Endothelial cell of umbilical vein (primary cell): ENCODE results near the gene LGALS7. TPM values are rescaled to one million over a fixed set of nuclear protein-coding genes. Genes with fewer than 3 reads are reported as not detected.
"Not testable (repeated sequence)": the region's sequence is repeated elsewhere in the genome, so short reads cannot be mapped to it uniquely, and the experiment has no call there.

Experiments used
- BruUV-seq: library from RNA; stranded (reverse); fragments of 400-500 nt; replicated peaks from 2 replicates; lab custom pipeline; 2021; lab: Mats Ljungman, UMichigan
- CTCF ChIA-PET: fragments of 300-600, 350-600 bp; sonication (Branson Sonifier 250); formaldehyde crosslinking; loops from one replicate; lab custom pipeline; 2021; ENCODE audit warnings: antibody characterized with exemption, inconsistent platforms; lab: Charles Lee
- POLR2A ChIA-PET: fragments of 300-600, 350-600 bp; sonication (Branson Sonifier 250); formaldehyde crosslinking; loops from one replicate; lab custom pipeline; 2021; ENCODE audit warnings: antibody characterized with exemption, inconsistent platforms; lab: Charles Lee
- DNase-seq: peaks from one replicate; pipeline ENCODE4 v3.0.0-alpha.2; 2011; ENCODE audit warnings: low read depth, low spot score
- FAIRE-seq: peaks from 2 replicates; lab custom pipeline; 2011; peaks lifted over from hg19 to GRCh38; lab: Jason Lieb, UNC
- H2AFZ ChIP-seq: 2 replicates; pipeline ENCODE4 v1.6.0; 2012; ENCODE audit warnings: low read depth, low read length, control low read depth, inconsistent platforms
- H3K27ac ChIP-seq: 2 replicates; pipeline ENCODE4 v1.5.1; 2011; ENCODE audit warnings: low read depth, mild to moderate bottlenecking, control low read depth, low read length, moderate library complexity; ENCODE audit not compliant: insufficient read depth
- H3K27me3 ChIP-seq, 2 experiments: 2 replicates each; pipeline versions ENCODE4 v1.6.0 to v1.6.1; 2011; ENCODE audit warnings: low read length in 2 of 2, mixed read lengths in 1 of 2; ENCODE audit not compliant: control insufficient read depth in 2 of 2, insufficient read depth in 2 of 2
- H3K36me3 ChIP-seq, 2 experiments: 2 replicates in 1 of 2; 3 replicates in 1 of 2; pipeline ENCODE4 v1.5.1; 2011; ENCODE audit warnings: low read length in 2 of 2, mild to moderate bottlenecking in 1 of 2, moderate library complexity in 1 of 2; ENCODE audit not compliant: control insufficient read depth in 2 of 2, insufficient read depth in 2 of 2; ENCODE audit errors: extremely low read depth in 1 of 2
- H3K4me1 ChIP-seq: 3 replicates; pipeline ENCODE4 v1.5.1; 2011; ENCODE audit warnings: mild to moderate bottlenecking, low read length; ENCODE audit not compliant: control insufficient read depth, insufficient read depth; ENCODE audit errors: extremely low read depth
- H3K4me2 ChIP-seq: 2 replicates; pipeline ENCODE4 v1.6.1; 2011; ENCODE audit warnings: low read length, control low read depth, mixed read lengths; ENCODE audit not compliant: insufficient read depth
- H3K4me3 ChIP-seq, 3 experiments: fragments of 200-600 bp in 1 of 3; sonication (generic), shearing (Covaris generic) in 1 of 3; replicated peaks in 1 of 3; 2 replicates each; pipeline ENCODE4 v1.5.1; 2011 to 2016; ENCODE audit warnings: control low read depth in 3 of 3, low read length in 3 of 3, mild to moderate bottlenecking in 2 of 3, inconsistent platforms in 1 of 3, low read depth in 1 of 3, moderate library complexity in 1 of 3; ENCODE audit not compliant: insufficient read depth in 1 of 3
- H3K79me2 ChIP-seq: 2 replicates; pipeline ENCODE4 v1.6.0; 2012; ENCODE audit warnings: low read length, inconsistent platforms; ENCODE audit not compliant: control insufficient read depth, insufficient read depth
- H3K9ac ChIP-seq: replicated peaks from 2 replicates; pipeline ENCODE3; 2011; ENCODE audit warnings: low read length, control low read depth; ENCODE audit not compliant: insufficient read depth; ENCODE audit errors: extremely low read depth
- H3K9me1 ChIP-seq: replicated peaks from 3 replicates; pipeline ENCODE4 v1.6.0; 2011; ENCODE audit warnings: mild to moderate bottlenecking, low read length; ENCODE audit not compliant: control insufficient read depth, insufficient read depth; ENCODE audit errors: extremely low read depth
- H3K9me3 ChIP-seq: replicated peaks from 2 replicates; pipeline ENCODE4 v1.5.1; 2012; ENCODE audit warnings: low read length, inconsistent platforms; ENCODE audit not compliant: control insufficient read depth, insufficient read depth
- H4K20me1 ChIP-seq: replicated peaks from 2 replicates; pipeline ENCODE3; 2011; ENCODE audit warnings: mild to moderate bottlenecking, low read length; ENCODE audit not compliant: control insufficient read depth, insufficient read depth; ENCODE audit errors: extremely low read depth
- EZH2 ChIP-seq: IDR thresholded peaks from 2 replicates; pipeline ENCODE4 v1.6.1; 2012; ENCODE audit warnings: borderline replicate concordance, low read depth, mild to moderate bottlenecking, moderate library complexity, low read length, inconsistent platforms; ENCODE audit not compliant: severe bottlenecking
- FOS ChIP-seq: IDR thresholded peaks from 2 replicates; pipeline ENCODE4 v1.6.1; 2011; ENCODE audit warnings: mild to moderate bottlenecking, low read length, moderate library complexity, borderline replicate concordance; ENCODE audit not compliant: insufficient read depth
- GATA2 ChIP-seq: IDR thresholded peaks from 2 replicates; pipeline ENCODE4 v1.7.0; 2011; ENCODE audit warnings: low read depth, mild to moderate bottlenecking, moderate library complexity, mixed read lengths, low read length; ENCODE audit not compliant: insufficient read length, insufficient read depth
- JUN ChIP-seq: IDR thresholded peaks from 2 replicates; pipeline ENCODE4 v1.6.1; 2011; ENCODE audit warnings: borderline replicate concordance, low read depth; ENCODE audit not compliant: insufficient read length, insufficient read depth
- MYC ChIP-seq: IDR thresholded peaks from one replicate; pipeline ENCODE4 v1.6.1; 2011; ENCODE audit warnings: mild to moderate bottlenecking, low read depth, low read length
- POLR2A ChIP-seq: IDR thresholded peaks from 2 replicates; pipeline ENCODE4 v1.6.1; 2012; ENCODE audit warnings: low read depth, mild to moderate bottlenecking, control low read depth, low read length
- POLR2AphosphoS5 ChIP-seq: IDR thresholded peaks from 2 replicates; pipeline ENCODE4 v1.6.1; 2012; ENCODE audit warnings: low read depth, mild to moderate bottlenecking, control low read depth, low read length, moderate library complexity; ENCODE audit not compliant: insufficient read depth
- dilution Hi-C: fragments of 300-500 bp; cut with MboI; formaldehyde crosslinking; loops from one replicate; pipeline ENCODE4 v1.15.0; 2019; ENCODE audit warnings: low sequenced_read_pairs; ENCODE audit not compliant: extremely low pct_ligation_motif_present
- intact Hi-C: fragments of 100-400 bp; cut with micrococcal nuclease; formaldehyde crosslinking; loops from one replicate; pipeline ENCODE4 v1.10.0; 2022
- polyA plus RNA-seq, 4 experiments: library from polyadenylated mRNA; depleted of rRNA in 3 of 4; stranded (reverse) in 3 of 4; unstranded in 1 of 4; fragments of >200 nt; gene quantifications; 2 replicates each; pipeline versions ENCODE4 v1.2.1 to v1.2.3, GENCODE V29; 2011 to 2012; ENCODE audit warnings: missing spikeins in 1 of 4
- total RNA-seq: library from RNA; stranded (reverse); gene quantifications from 2 replicates; pipeline ENCODE4 v1.2.3, GENCODE V29; 2021
- TF ChIP-seq, protein P1 (sequence below), 2 donors: IDR thresholded peaks; 1 replicate in 1 of 2; 2 replicates in 1 of 2; pipeline ENCODE4 v1.5.1; 2011; ENCODE audit warnings: low read length in 2 of 2, mild to moderate bottlenecking in 2 of 2, moderate library complexity in 2 of 2, control low read depth in 1 of 2, inconsistent platforms in 1 of 2, low read depth in 1 of 2; ENCODE audit not compliant: insufficient read depth in 1 of 2; ENCODE audit errors: extremely low read depth in 1 of 2
- TF ChIP-seq, protein P2 (sequence below): IDR thresholded peaks from 2 replicates; pipeline ENCODE4 v1.6.1; 2011; ENCODE audit not compliant: insufficient read depth, insufficient read length

LGALS7 gene
- total and polyA plus RNA-seq, 2 donors (not counting 3 experiments of a cell fraction or from before 2014, with no cell fraction given) = not detected

DNA sequence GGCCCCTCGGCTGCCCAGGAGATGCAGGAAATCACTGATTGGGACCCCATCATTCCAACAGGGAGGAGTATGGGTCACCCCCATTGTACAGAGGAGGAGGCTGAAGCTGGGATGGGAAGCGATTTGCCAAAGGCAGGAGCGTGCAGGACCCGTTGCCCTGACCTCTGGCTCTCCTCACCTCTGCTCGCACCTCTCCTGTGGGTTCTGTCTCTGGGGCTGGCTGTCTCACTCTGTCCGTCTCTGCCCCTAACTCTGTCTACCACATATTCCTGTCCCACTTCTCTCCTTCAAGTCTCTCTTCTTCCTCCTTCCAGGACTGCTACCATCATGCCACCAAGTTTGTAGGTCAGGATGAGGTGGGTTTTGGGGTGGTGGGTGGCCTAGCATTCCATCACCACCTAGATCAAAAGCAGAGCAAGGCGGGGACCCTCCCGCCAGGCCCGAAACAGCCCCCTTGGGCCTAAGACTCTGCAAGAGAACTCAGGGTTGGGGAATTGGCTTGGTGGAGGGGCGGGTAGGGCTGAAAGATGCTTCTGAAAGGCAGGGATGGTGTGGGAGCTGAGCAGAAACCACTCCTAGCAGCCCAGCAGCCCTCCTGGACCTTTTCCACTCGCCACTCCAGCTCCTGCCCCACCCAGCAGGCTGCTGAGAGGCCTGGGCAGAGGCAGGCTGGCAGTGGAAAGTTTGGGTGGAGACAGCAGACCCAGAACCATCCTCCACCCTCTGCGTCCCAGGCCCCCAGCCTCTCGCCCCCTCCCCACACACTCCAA, 1.0 kb upstream of the LGALS7 start:
- H3K36me3 ChIP-seq = no peaks in the 10 kb centered on the region
- no peak overlapping the region for H3K9ac ChIP-seq
- intact Hi-C loops = no loop called here

DNA sequence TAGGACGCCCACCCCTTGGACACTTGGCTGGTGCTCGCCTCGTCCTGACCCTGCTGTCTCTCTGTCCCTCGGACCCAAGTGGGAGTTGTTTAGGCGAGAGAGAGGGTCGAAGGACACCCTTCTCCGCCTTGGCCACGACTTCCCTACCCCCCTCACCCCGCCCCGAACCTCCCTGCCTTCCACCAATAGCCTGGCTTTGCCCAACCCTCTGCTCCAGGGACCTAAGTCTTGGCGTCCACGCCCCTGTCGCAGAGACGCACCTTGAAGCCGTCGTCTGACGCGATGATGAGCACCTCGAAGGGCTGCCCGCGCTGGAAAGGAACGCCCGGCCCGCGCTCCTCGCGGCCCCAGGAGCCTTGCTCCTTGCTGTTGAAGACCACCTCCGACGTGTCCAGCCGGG, 1.7 kb downstream of the LGALS7 start:
- dilution Hi-C loops, H3K9me3 ChIP-seq, H3K4me1 ChIP-seq, POLR2A ChIA-PET, H3K4me2 ChIP-seq, H3K4me3 ChIP-seq, H3K9me1 ChIP-seq, DNase-seq, BruUV-seq, H3K79me2 ChIP-seq, H3K27me3 ChIP-seq, H3K27ac ChIP-seq, H3K9ac ChIP-seq, H4K20me1 ChIP-seq, intact Hi-C loops, H3K36me3 ChIP-seq, CTCF ChIA-PET, H2AFZ ChIP-seq, FAIRE-seq: not testable (repeated sequence)

More for the DNA sequence above, 1.0 kb upstream of the LGALS7 start:
- CTCF ChIA-PET = no interaction called here
- Histone ChIP-seq H3K27me3 (no peaks in the 10 kb centered on the region), H3K9me1 (no peaks in the 10 kb centered on the region), H3K9me3 (no peaks in the 10 kb centered on the region), H2AFZ (no peak overlapping the region), H3K4me2 (no peak overlapping the region), H3K27ac (no peak overlapping the region), H3K4me1 (peaks cover 5% of the 10 kb centered on the region), H3K4me3 (no peak overlapping the region), H3K79me2 (no peaks in the 10 kb centered on the region), H4K20me1 (no peaks in the 10 kb centered on the region)
- BruUV-seq = no TSS peak
- DNase-seq = no peak
- dilution Hi-C loops = no loop called here
- POLR2A ChIA-PET = no interaction called here
- no peak for TF ChIP-seq GATA2
- TF ChIP-seq EZH2 = no peak
- no peak for TF ChIP-seq JUN
- TF ChIP-seq FOS = no peak
- TF ChIP-seq POLR2A = no peak
- TF ChIP-seq POLR2AphosphoS5 = no peak
- TF ChIP-seq, protein P1, sequence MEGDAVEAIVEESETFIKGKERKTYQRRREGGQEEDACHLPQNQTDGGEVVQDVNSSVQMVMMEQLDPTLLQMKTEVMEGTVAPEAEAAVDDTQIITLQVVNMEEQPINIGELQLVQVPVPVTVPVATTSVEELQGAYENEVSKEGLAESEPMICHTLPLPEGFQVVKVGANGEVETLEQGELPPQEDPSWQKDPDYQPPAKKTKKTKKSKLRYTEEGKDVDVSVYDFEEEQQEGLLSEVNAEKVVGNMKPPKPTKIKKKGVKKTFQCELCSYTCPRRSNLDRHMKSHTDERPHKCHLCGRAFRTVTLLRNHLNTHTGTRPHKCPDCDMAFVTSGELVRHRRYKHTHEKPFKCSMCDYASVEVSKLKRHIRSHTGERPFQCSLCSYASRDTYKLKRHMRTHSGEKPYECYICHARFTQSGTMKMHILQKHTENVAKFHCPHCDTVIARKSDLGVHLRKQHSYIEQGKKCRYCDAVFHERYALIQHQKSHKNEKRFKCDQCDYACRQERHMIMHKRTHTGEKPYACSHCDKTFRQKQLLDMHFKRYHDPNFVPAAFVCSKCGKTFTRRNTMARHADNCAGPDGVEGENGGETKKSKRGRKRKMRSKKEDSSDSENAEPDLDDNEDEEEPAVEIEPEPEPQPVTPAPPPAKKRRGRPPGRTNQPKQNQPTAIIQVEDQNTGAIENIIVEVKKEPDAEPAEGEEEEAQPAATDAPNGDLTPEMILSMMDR (IDR thresholded peaks at IDR 0.05; ENCODE audit: extremely low read depth in 1 of 2, insufficient read depth in 1 of 2, low read depth in 1 of 2, low read length in 2 of 2) = no peak
- no peak for TF ChIP-seq MYC
- TF ChIP-seq, protein P2, sequence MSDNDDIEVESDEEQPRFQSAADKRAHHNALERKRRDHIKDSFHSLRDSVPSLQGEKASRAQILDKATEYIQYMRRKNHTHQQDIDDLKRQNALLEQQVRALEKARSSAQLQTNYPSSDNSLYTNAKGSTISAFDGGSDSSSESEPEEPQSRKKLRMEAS = no peak
- FAIRE-seq = no peak

DNA sequence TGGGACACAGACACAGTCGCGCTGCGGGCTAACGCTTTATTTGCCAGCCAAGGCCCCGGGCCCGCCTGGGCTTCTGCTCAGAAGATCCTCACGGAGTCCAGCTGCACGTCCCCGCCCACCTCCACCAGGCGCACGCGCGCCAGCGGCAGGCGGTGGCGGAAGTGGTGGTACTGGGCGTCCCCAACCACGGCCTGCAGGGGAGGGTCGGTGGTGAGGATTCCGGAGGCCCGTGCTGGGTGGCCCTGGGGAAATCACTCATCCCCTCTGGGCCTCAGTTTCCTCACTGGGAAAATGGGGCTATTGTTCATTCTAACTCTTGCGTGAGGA, 2.4 kb downstream of the LGALS7 start:
- intact Hi-C loops, DNase-seq, H3K79me2 ChIP-seq, H3K9ac ChIP-seq, H3K27me3 ChIP-seq, dilution Hi-C loops, H2AFZ ChIP-seq, POLR2A ChIA-PET, H3K9me1 ChIP-seq, CTCF ChIA-PET, H3K4me1 ChIP-seq, BruUV-seq, H4K20me1 ChIP-seq, H3K9me3 ChIP-seq, H3K4me3 ChIP-seq, H3K27ac ChIP-seq, H3K36me3 ChIP-seq, H3K4me2 ChIP-seq: not testable (repeated sequence)
- peak; percentile 99 for FAIRE-seq
